Activated CD8-positive, alpha-beta memory T cell treated with anti-CD3 and anti-CD28 coated beads for 48 hours (primary cell): ENCODE results near the gene KAT8.
"Not testable (repeated sequence)": the region's sequence is repeated elsewhere in the genome, so short reads cannot be mapped to it uniquely, and the experiment has no call there.

Experiments
- DNase-seq, 3 experiments: peaks; one replicate each; pipeline ENCODE4 v3.0.0-alpha.2; 2020; ENCODE audit warnings: low read depth in 2 of 3, low spot score in 2 of 3

The KAT8 gene

DNA sequence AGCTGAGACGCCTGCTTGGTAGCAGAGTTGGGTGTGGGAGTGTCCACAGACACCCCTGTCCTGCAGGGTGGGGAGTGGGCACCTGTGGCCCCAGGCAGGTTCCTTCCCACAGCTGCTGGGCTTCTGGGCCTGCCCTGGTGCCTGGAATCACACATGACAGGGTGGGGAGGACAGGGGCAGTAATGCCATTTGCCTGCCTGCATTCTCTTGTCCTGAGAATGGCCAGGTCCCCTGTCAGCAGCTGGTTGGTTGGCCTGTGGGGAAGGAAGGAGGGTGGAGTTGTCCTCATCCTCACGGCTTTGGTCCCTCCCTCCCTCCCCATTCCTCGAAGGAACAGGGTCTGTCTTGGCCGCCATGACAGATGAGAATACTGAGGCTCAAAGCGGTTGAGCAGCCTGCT, 33.9 kb upstream of the KAT8 start:
- no peak for DNase-seq

DNA sequence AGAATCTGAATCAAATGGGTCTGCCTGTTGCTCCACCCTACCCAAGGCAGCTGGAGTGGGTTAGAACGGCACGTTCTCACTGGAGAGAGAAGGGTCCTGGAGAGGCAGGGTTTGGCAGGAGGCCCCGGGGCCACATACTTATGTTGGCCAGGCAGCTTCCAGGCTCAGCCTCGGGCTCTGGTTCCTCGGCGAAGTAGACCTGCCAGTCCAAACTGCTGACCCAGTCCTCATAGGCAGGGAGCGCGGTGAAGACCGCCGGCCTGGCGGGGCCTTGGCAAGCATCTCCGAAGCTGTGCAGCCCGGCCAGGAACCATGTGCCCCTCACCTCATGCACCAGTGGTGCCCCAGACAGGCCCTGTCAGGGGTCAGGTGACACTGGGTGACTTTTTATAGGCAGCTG, 33.5 kb upstream of the KAT8 start:
- DNase-seq: no peak

DNA sequence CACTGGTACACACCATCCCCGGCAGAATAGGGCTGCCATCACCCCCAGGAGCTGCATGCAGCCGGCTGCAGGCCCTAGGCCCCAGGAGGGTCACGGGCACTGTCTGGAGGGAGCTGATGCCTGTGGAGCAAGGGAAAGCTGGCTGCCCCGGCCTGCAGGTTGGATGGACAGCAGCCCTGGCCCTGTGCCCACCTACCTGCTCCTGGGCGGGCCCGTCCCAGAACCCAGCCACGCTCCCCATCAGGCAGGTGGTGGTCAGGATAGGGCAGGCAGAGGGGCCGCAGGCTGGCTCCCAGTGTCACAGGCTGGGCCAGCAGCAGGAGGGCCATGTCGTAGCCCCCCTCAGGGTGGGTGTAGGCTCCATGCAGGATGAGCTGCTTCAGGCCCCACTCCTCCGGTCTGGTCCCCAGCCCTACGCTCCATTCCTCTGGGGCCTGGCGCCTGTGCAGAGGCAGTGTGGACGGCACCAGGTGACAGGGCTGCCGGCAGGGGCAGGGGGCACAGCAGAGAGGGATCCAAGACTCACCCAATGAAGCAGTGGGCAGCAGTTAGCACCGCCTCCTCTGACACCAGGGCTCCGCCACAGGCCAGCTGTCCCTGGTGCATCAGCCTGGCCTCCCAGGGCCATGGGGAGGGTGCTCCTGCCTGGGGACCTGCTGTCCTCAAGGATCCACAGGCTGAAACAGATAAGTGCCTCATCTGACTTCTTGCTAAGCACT, 32.7 kb upstream of the KAT8 start:
- no peak for DNase-seq

DNA sequence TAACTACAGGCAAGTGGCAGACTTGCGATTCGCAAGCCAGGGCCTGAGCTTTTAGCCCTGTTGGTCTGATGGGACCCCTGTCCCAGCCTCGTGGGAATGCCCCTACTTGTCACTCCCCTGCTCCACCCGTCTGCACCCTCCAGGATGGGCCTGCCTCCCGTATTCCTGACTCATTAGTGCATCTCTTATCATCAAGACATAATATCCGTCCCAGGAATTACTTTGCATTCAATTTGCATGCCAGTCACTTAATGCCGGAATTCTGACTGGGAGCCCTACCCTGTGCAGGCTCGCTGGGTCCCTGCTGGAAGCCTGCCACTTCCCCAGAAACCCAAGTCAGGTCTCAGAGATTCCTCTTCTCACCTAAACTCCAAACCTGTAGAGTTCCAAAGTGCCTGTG, 32.1 kb upstream of the KAT8 start:
- DNase-seq: no peak

DNA sequence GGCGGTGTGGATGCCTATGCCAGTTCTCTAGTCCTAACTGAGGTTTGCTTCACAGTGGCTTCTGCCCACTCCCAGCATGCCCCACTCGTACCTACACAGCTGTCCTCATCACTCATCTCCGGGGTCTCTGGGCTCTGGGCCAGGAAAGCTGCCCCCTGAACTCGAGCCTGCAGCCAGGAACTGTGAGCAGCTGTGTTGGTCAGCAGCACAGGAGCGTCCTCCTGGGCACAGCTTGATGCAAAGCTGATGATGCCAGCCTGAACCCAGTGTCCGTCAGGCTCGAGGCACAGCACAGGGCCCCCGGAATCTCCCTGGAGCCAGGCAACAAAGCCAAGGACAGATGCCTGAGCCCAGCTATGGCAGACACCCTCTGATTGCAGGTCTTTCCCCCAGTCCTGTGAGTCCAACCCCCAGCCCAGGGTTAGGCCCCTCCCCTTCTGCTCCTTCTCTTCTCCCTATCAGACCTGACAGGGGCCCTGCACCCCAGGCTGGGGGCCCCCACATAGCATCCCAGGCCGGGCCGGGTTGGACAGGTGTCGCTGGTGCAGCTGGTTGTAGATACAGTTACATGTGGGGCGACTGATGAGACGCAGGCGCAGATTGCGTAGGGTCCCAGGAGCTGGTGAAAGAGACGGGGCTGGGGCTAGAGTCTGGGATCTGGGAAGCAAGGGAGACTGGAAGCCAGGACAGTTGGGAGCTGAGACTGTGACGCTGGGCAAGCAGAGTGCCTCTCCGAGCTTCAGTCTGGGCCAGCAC, 31.4 kb upstream of the KAT8 start:
- DNase-seq: no peak

DNA sequence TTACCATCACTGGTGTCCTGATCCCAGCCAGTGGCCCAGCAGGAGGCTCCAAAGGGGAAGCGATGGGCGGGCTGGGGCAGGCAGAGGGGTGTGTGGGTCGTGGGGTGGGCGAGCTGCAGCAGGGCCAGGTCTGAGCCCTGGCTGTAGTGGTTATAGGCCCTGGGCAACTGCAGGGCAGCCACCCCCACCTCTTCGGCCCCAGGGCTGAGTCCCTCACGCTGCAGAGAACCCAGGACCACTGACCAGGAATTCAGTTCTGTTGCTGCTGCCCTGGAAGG, 30.9 kb upstream of the KAT8 start:
- no peak for DNase-seq

DNA sequence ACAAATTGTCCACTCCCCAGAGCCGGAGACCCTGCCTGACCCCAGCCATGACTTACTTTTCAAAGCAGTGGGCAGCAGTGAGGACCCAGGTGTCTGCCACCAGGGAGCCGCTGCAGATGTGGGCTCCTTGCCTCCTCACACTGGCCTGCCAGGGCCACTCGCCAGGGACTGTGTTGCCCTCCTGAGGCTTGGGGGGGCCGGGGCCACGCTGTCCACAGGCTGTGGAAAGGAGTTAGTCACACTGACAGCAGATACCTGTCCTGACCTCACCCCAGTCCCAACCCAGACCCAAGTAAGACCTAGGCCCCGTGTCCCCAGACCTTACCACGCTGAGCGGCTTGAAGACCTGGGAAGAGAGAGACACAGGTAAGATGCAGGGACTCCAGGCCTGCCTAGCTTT, 30.0 kb upstream of the KAT8 start:
- no peak for DNase-seq

DNA sequence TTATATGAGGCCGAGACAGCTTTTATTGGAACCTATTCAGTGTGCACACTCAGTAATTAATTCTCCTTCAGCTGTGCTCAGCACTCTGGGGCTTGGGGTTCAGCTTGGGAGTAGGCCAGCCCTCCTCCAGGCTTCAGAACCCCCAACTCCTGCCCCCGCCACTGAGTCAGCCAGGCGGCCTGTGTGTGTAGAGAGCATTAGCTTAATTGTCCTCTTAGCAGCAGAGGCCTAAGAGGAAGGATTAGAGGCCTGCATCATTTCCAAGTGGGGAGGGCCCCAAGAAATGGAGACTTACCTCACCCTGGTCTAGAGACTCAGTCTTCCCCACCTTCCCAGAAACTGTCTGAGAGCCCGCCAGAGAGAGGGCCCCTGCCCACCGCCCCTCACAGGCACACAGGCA, 29.5 kb upstream of the KAT8 start:
- no peak for DNase-seq

DNA sequence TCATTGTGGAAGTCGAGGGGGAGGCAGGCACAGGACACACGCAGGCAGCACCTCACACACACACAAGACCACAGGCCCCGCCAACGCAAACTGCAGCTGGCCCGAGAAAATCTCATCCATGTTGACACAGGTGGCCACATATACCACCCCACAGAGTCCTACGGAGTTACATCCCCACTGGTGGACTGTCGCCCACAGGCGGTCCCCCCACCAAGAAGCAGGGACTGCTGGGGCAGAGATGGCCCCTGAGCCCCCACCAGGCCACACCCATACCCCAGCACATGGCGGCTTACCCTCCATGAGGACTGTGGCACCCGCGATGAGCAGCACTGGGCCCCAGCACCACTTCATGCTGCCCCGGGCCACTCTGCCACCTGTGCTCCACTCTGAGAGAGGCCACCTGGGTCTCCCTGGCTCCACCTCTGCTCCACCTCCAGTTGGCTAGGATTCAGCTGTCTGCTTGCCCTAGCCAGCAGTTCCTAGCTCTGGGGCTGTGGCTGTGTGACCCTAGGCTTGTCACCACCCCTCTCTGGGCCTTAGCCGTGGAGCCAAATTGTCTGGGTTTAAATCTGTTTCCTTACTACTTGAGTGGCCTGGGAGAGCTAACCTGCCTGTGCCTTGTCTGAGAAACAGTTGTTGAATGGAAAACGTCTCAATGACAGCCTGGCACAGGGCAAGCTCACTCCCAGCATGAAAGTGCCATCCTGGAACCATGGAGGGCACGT, 28.8 kb upstream of the KAT8 start, which contains the start of gene PRSS53:
Gene PRSS53 (minus strand): TSS at position 485 of the 725 bp plus-strand sequence. CDS start 134 bp downstream, at position 351.
- DNase-seq: no peak

DNA sequence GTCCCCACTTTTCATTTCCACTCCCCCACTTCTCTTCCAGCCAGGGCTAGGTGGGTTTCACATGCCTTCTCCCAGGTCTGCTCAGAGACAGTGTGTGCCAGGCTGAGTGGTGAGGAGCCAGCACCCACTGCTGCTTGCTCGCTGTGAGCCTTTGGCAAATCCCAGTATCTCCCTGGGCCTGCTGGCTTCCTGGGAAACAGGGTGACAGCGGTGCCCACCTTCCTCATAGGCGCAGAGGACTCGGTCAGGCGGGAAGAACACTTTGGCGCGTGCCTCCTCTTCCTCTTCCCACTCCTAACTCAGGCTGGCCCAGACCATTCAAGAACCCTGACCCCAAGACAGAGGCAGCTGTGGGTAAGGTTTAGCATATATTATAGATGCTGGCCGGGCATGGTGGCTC, 28.3 kb upstream of the KAT8 start:
- no peak for DNase-seq

DNA sequence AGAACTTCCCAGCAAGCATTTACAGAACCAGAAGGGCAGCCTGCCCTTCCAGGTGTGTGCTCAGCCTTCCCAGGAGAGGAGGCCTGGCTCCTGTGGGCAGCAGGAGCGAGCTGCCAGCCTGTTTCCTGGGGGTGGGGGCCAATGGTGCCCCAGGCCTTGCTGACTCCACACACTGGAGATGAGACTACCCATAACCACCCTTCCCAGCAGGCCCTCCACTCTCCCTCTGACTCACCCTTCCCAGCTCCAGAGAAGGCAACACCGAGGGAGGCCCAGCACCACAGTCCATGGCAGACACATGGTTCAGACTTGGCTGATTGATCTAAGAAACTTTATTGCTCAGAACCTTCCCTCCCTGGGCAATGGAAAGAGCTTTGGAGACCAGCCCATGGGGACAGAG, 26.9 kb upstream of the KAT8 start:
- no peak for DNase-seq

DNA sequence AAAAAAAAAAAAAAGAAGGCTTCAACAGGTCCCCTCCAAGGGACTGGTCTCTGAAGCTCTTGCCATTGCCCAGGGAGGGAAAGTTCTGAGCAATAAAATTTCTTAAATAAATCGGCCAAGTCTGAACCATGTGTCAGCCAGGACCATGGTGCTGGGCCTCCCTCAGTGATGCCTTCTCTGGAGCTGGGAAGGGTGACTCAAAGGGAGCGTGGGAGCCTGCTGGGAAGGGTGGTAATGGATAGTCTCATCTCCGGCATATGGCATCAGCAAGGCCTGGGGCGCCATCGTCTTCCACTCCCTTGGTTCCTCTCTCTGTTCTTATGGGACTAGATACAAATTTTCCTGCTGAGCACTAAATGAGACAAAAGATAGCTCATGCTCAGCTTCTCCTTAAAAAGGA, 25.1 kb upstream of the KAT8 start:
- no peak for DNase-seq

DNA sequence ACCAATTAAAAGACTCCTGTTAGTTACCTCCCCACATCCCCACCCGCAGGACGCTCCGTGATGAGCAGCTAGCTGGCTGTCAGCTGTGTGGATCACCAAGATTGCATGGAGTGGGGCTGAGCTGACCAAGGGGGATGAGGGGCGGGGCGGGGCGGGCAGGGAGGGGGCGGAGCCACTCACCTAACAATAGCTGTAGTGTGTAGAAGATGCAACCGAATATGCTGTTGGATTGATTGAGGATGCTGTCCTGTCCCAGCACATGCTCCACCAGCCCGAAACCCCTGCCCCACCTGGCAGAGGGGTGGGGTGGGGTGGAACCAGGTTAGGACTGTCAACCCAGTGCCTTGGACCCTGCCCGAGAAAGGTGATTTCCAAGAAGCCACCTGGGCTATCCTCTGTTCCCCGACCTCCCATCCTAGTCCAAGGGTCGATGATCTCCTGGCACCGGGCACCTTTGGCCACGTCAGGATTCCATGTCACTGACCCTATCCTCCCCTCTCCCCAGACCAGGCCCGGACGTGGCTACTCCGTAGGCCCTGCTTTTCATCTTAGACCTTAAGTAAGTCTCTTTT, 24.2 kb upstream of the KAT8 start:
- DNase-seq: no peak

DNA sequence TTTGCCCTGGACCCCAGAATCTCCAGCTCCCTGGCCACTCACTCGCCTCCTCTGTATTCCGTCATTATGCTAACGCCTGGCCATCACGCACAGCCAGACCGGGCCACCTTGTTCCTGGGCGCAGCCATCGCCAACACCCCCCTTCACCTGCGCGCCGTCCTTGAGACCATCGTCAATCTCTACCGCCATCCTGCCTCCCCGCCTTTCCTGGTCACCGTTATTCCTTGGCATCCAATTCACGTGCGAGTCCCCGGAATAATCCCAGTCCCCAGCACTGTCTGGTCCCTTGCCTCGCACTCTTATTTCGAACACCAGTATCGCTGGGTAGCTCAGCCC, 23.4 kb upstream of the KAT8 start:
- no peak for DNase-seq

DNA sequence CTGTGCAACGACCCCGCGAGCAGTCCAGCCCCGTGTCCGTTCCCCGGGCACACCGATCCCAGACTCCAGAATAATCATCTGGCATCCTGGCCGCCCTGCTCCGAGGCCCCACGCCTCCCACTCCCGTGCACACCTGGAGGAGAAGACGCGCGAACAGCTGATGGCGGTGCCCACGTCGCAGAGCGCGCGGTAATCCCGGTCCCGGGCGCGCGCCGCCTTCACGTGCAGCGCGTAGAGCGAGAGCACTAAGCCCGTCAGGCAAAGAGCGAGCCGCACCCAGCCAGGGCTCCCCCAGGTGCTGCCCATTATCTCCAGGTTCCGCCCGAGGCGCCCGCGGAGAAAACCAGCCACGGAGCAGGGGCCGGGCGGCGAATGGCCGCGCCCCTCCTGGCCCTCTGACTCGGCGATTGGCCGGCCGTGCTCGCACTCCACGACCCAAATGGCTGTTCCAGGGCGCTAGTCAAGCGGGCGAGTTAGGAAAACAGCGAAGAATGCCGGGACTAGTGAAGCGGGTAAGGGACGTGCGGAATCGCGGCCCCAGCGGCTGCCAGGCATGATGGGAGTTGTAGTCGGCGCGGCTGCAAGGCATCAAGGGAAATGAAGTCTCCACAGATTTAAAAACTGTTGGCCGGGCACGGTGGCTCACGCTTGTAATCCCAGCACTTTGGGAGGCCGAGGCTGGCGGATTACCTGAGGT, 22.9 kb upstream of the KAT8 start, which contains the start of gene VKORC1:
Gene VKORC1 (minus strand): TSS at position 374 of the 697 bp plus-strand sequence. CDS start 68 bp downstream, at position 306.
- DNase-seq: peak; percentile 67 to 79 (median 74)

DNA sequence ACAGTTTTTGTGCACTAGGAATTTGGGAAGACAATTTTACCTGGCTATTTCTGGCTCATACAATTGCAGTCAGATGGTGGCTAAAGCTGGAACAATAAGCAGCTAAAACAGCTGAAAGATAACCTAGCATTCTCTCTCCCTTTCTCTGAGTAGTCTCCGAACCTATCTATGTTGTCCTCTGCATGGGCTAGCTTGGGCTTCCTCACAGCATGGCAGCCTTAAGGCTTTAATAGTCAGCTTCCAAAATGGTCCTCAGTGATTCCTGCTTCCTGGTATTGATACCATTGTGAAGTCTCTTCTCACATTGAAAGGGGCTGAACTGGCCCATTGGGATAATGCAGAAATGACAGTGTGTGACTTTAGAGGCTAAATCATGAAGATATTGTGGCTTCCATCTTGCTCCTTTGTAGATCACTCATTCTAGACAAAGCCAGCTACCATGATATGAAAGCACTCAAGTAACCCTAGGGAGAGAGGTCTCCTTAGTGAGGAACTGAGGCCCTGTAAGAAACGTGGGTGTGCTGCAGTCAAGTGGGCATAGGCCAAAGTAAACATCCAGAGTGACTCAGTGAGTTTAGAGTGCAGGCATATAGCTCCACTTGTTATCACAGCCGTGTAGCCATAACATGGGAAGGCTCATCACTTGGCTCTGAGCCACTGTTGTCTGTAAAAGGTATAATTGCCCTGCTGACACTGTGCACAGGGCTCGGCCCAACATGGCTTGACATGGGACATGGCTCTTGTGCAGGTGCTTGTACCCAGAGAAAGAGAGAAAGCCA, 17.4 kb upstream of the KAT8 start:
- no peak for DNase-seq

DNA sequence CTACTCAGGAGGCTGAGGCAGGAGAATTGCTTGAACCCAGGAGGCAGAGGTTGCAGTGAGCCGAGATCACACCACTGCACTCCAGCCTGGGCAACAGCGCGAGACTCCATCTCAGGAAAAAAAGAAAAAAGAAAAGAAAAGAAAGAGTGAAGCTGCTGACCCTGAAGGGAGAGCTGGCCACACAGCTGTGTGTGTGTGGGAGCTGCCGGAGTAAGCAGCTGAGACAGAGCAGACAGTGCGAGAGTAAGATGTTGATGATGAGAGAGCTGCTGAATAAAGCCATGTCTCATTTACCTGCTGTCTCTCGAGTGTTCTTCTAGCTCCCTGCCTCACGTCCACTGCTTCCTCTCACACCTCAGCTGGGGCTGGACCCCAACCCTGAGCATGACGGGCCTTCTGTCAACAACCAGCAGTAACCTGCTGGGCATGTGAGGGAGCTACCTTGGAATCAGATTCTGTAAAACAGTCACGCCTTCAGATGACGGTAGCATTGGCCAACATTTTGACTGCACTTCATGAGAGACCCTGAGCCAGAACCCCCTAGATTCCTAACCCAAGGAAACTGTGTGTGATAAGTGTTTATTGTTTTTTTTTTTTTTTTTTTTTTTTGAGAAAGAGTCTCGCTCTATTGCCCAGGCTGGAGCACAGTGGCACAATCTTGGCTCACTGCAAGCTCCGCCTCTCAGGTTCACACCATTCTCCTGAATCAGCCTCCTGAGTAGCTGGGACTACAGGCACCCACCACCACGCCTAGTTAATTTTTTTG, 16.4 kb upstream of the KAT8 start:
- DNase-seq: not testable (repeated sequence)

DNA sequence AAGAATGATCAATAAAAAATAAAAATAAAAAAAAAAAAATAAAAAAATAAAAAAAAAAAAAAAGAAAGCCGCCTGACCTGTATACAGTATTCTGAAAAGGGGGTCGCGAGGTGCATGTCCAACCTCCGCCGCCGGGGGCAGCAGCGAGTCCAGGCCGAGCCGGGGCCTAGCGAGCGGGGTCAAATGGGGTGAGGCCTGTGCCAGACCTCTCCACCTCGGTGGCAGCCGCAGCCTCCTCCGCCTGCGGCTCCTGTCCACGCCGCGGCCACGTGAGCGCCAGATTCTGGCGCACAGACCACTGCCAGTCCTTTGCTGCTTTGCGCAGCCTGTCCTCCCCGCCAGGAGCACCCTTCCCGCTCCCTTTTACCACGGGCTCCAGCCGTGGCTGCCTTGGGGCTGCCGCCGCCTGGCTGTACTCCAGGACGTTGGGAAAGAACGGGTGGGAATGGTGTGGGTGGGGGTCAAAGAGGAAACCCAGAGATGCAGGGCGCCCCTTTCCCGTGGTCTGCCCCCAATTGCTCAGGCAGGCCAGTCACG, 11.7 kb upstream of the KAT8 start:
- DNase-seq: peak; percentile 75 to 95 (median 90)
